ENCODE data around the gene HRNR.

HRNR gene

GRCh38 chr1:152189657-152190442 lies 34.1 kb downstream of the HRNR start:
- DNase-seq, result peak in 37 of 58 donors; percentile 1 to 40 (median 8)

GRCh38 chr1:152188673-152189591 lies 35.1 kb downstream of the HRNR start:
- DNase-seq, result peak in 42 of 58 donors; percentile 2 to 56 (median 21)

- DNase-seq, result no peak
These were observed 37.3 kb downstream of the HRNR start for GRCh38 chr1:152186556-152187285.

GRCh38 chr1:152185544-152186391 lies 38.2 kb downstream of the HRNR start:
- peak in 6 of 58 donors; percentile 1 to 16 (median 2) for DNase-seq

GRCh38 chr1:152182944-152183361 lies 41.0 kb downstream of the HRNR start:
- no peak for DNase-seq

- DNase-seq, result no peak
These were observed 41.6 kb downstream of the HRNR start for GRCh38 chr1:152182431-152182830.

- no peak for DNase-seq
These were observed 44.4 kb downstream of the HRNR start for GRCh38 chr1:152179566-152179965.

GRCh38 chr1:152170287-152170905 lies 53.6 kb downstream of the HRNR start:
- DNase-seq, result no peak

GRCh38 chr1:152169366-152170025 lies 54.5 kb downstream of the HRNR start:
- DNase-seq, result no peak

GRCh38 chr1:152168535-152168868 lies 55.5 kb downstream of the HRNR start:
- no peak for DNase-seq

GRCh38 chr1:152167835-152168534 lies 56.0 kb downstream of the HRNR start:
- DNase-seq, result no peak

GRCh38 chr1:152166966-152167365 lies 57.0 kb downstream of the HRNR start:
- no peak for DNase-seq

- no peak for DNase-seq
These were observed 58.5 kb downstream of the HRNR start for GRCh38 chr1:152165286-152166077.

- no peak for DNase-seq
These were observed 59.4 kb downstream of the HRNR start for GRCh38 chr1:152164517-152165136.

GRCh38 chr1:152162792-152163463 lies 61.1 kb downstream of the HRNR start:
- no peak for DNase-seq
